PC-3 (cell line): ENCODE measurements around the gene TMEM132D. TPM values are rescaled to one million over a fixed set of nuclear protein-coding genes. Genes with fewer than 3 reads are reported as not detected.

Experiments
- ATAC-seq: fragments of 200-7000 bp; cut with Tn5 transposase; 2 replicates; pipeline ENCODE4 v1.9.1; 2020; ENCODE audit warnings: mild to moderate bottlenecking, moderate library complexity
- BruUV-seq: library from RNA; stranded (reverse); fragments of 400-500 nt; replicated peaks from 2 replicates; lab custom pipeline; 2021; lab: Mats Ljungman, UMichigan
- CTCF ChIA-PET: fragments of 300-600 bp; sonication (Branson Sonifier 250); formaldehyde crosslinking; loops from one replicate; lab custom pipeline; 2022; ENCODE audit warnings: antibody characterized with exemption; lab: Charles Lee
- POLR2A ChIA-PET: fragments of 300-600 bp; sonication (Branson Sonifier 250); formaldehyde crosslinking; loops from one replicate; lab custom pipeline; 2022; ENCODE audit warnings: antibody characterized with exemption; ENCODE audit not compliant: unreplicated experiment; lab: Charles Lee
- DNase-seq: peaks from one replicate; pipeline ENCODE4 v3.0.0-alpha.2; 2015
- H2AFZ ChIP-seq: fragments of 300-600 bp; sonication (generic); 2 replicates; pipeline ENCODE4 v1.6.0; 2016; ENCODE audit warnings: antibody characterized with exemption, low read length
- H3F3A ChIP-seq: fragments of 300-600 bp; sonication (generic); one replicate; pipeline ENCODE4 v1.6.0; 2017; ENCODE audit warnings: antibody characterized with exemption, low read length, control low read depth, mild to moderate bottlenecking; ENCODE audit not compliant: unreplicated experiment
- H3K27ac ChIP-seq: fragments of 300-600 bp; sonication (generic); 2 replicates; pipeline ENCODE4 v1.5.1; 2016; ENCODE audit warnings: mild to moderate bottlenecking, low read length
- H3K27me3 ChIP-seq: fragments of 300-600 bp; sonication (generic); 2 replicates; pipeline ENCODE4 v1.6.1; 2016; ENCODE audit warnings: low read length, mixed read lengths
- H3K36me3 ChIP-seq: fragments of 300-600 bp; sonication (generic); 2 replicates; pipeline ENCODE4 v1.6.1; 2016; ENCODE audit warnings: low read depth, mixed run types, low read length, mixed read lengths
- H3K4me1 ChIP-seq: fragments of 300-600 bp; sonication (generic); 2 replicates; pipeline ENCODE4 v1.5.1; 2016; ENCODE audit warnings: low read length; ENCODE audit not compliant: insufficient read depth
- H3K4me2 ChIP-seq: fragments of 300-600 bp; sonication (generic); 2 replicates; pipeline ENCODE4 v1.6.0; 2016; ENCODE audit warnings: low read length
- H3K4me3 ChIP-seq: fragments of 300-600 bp; sonication (generic); 2 replicates; pipeline ENCODE4 v1.5.1; 2016; ENCODE audit warnings: mild to moderate bottlenecking, low read length, mixed read lengths
- H3K79me2 ChIP-seq: fragments of 300-600 bp; sonication (generic); 2 replicates; pipeline ENCODE4 v1.6.1; 2017; ENCODE audit warnings: low read length, mixed read lengths
- H3K9ac ChIP-seq: fragments of 300-600 bp; sonication (generic); 2 replicates; pipeline ENCODE4 v1.6.0; 2016; ENCODE audit warnings: mild to moderate bottlenecking, low read length
- H3K9me2 ChIP-seq: fragments of 300-600 bp; sonication (generic); replicated peaks from 2 replicates; pipeline ENCODE4 v1.6.1; 2016; ENCODE audit warnings: mixed run types, low read length, mixed read lengths
- H3K9me3 ChIP-seq: fragments of 300-600 bp; sonication (generic); 2 replicates; pipeline ENCODE4 v1.6.1; 2016; ENCODE audit warnings: low read length, mixed read lengths
- H4K20me1 ChIP-seq: fragments of 300-600 bp; sonication (generic); 2 replicates; pipeline ENCODE4 v1.6.1; 2016; ENCODE audit warnings: low read length, mixed read lengths
- CTCF ChIP-seq: fragments of 300-600 bp; sonication (generic); conservative IDR thresholded peaks from 2 replicates; pipeline ENCODE4 v1.5.1; 2017; ENCODE audit warnings: antibody characterized with exemption, low read depth, mild to moderate bottlenecking, low read length
- EZH2 ChIP-seq: fragments of 300-600 bp; sonication (generic); IDR thresholded peaks from one replicate; pipeline ENCODE4 v1.6.1; 2017; ENCODE audit warnings: antibody characterized with exemption, mild to moderate bottlenecking, low read length; ENCODE audit not compliant: unreplicated experiment
- EZH2phosphoT487 ChIP-seq: fragments of 300-600 bp; sonication (generic); IDR thresholded peaks from 2 replicates; pipeline ENCODE4 v1.6.1; 2018; ENCODE audit warnings: mild to moderate bottlenecking, antibody characterized with exemption, low read length, borderline replicate concordance
- intact Hi-C: fragments of 100-400 bp; cut with micrococcal nuclease; formaldehyde crosslinking; loops from 2 replicates; pipeline ENCODE4 v1.9.0; 2023
- total RNA-seq: library from RNA; depleted of rRNA; stranded (reverse); fragments of >200 nt; gene quantifications from 2 replicates; pipeline ENCODE4 v1.2.3, GENCODE V29; 2014

The TMEM132D gene
- total RNA-seq, 1 experiment from 2014 or later: not detected

GRCh38 chr12:129486931-129487330 lies 416.9 kb downstream of the TMEM132D start:
- ChIA-PET POLR2A (no interaction called here), CTCF (no interaction called here)
- Histone ChIP-seq H3K9ac (no peak overlapping the region), H2AFZ (no peak overlapping the region), H3K4me2 (no peak overlapping the region), H3K9me3 (peaks cover 15% of the 10 kb centered on the region), H3K4me1 (no peaks in the 10 kb centered on the region), H3K9me2 (no peaks in the 10 kb centered on the region), H3F3A (no peaks in the 10 kb centered on the region), H4K20me1 (no peaks in the 10 kb centered on the region), H3K27ac (no peak overlapping the region), H3K4me3 (no peak overlapping the region), H3K79me2 (no peaks in the 10 kb centered on the region), H3K36me3 (no peaks in the 10 kb centered on the region), H3K27me3 (no peaks in the 10 kb centered on the region)
- no peak for TF ChIP-seq CTCF
- no peak for TF ChIP-seq EZH2
- no peak for TF ChIP-seq EZH2phosphoT487
- ATAC-seq (no peak), DNase-seq (no peak)
- BruUV-seq: no TSS peak
- intact Hi-C loops: no loop called here

GRCh38 chr12:129483111-129483893 lies 420.5 kb downstream of the TMEM132D start:
- H3K27ac ChIP-seq: no peak overlapping the region
- no peak overlapping the region for H3K9ac ChIP-seq
- no peaks in the 10 kb centered on the region for H3K79me2 ChIP-seq
- no peaks in the 10 kb centered on the region for H4K20me1 ChIP-seq
- ChIA-PET CTCF (no interaction called here), POLR2A (no interaction called here)
- no peaks in the 10 kb centered on the region for H3K36me3 ChIP-seq
- H2AFZ ChIP-seq: no peak overlapping the region
- H3K27me3 ChIP-seq: no peaks in the 10 kb centered on the region
- BruUV-seq: no TSS peak
- no peak for ATAC-seq
- peaks cover 12% of the 10 kb centered on the region for H3K9me3 ChIP-seq
- no peak for TF ChIP-seq EZH2
- no peak for TF ChIP-seq CTCF
- TF ChIP-seq EZH2phosphoT487: no peak
- intact Hi-C loops: no loop called here
- H3F3A ChIP-seq: no peaks in the 10 kb centered on the region
- H3K9me2 ChIP-seq: no peaks in the 10 kb centered on the region
- DNase-seq: no peak
- no peak overlapping the region for H3K4me2 ChIP-seq
- no peaks in the 10 kb centered on the region for H3K4me1 ChIP-seq
- H3K4me3 ChIP-seq: no peak overlapping the region

DNA sequence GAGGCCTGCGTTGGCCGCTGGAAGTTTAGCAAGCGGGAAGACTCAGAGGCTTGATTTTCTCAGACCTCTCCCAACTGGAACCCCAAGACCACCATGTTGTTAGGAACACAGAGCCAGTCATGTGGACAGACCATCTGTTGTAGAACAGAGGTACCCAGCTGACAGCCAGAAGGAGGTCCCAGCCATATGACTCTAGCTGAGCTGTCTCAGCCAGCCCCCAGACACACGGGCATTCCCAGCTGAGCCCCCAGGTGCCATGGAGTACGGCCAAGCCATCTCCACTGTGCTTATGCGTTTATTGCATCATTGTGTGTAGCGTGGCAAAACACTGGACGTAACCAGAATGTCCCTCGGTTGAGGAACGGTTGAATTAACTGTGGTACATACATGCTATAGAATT lies 421.9 kb downstream of the TMEM132D start:
- Histone ChIP-seq H3K4me3 (no peak overlapping the region), H3K27me3 (no peaks in the 10 kb centered on the region), H3K27ac (no peak overlapping the region), H3K36me3 (no peaks in the 10 kb centered on the region), H3K9me2 (no peaks in the 10 kb centered on the region), H4K20me1 (no peaks in the 10 kb centered on the region), H3K9me3 (peaks cover 12% of the 10 kb centered on the region), H3K4me1 (no peaks in the 10 kb centered on the region), H3K9ac (no peak overlapping the region), H3K79me2 (no peaks in the 10 kb centered on the region), H2AFZ (no peak overlapping the region), H3F3A (no peaks in the 10 kb centered on the region), H3K4me2 (no peak overlapping the region)
- intact Hi-C loops: no loop called here
- ChIA-PET CTCF (no interaction called here), POLR2A (no interaction called here)
- no TSS peak for BruUV-seq
- DNase-seq: no peak
- TF ChIP-seq CTCF: no peak
- TF ChIP-seq EZH2phosphoT487: no peak
- TF ChIP-seq EZH2: no peak
- no peak for ATAC-seq
